ENCODE measurements around the gene MYT1. TPM values are rescaled to one million over a fixed set of nuclear protein-coding genes. Genes with fewer than 3 reads are reported as not detected.

Gene MYT1
- total RNA-seq, 1 donor from 2014 or later: 0.12 TPM

DNA sequence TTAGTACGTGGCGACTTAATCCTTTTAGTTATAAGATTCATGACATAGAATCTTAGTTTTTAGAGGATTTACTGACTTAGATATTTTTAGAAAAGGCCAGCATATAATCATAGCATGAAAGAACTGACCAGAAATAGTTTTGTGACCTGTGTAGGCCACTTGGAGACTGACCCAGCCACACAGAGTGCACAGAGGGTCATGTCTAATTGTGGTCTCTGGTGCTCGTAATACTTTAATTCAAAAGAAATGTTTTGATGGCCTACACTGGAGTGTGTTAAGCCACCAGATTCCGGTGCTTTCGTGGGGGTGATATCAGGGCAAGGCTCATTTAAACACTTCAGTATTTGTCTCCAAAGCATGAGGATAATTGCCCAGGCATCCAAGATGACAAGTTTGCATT, 102.7 kb downstream of the MYT1 start:
- Histone ChIP-seq H3K27ac (no peak overlapping the region), H3K36me3 (peaks cover 23% of the 10 kb centered on the region), H3K9me3 (no peaks in the 10 kb centered on the region), H3K27me3 (no peaks in the 10 kb centered on the region), H3K4me3 (no peak overlapping the region), H3K4me1 (peaks cover 3% of the 10 kb centered on the region)
- TF ChIP-seq CTCF (IDR thresholded peaks at IDR 0.05): no peak
- no peak for ATAC-seq
- DNase-seq: no peak
- intact Hi-C loops (cut with DNase I): no loop called here

GRCh38 chr20:64268174-64268573, 103.9 kb downstream of the MYT1 start:
- H3K27ac ChIP-seq: no peak overlapping the region
- H3K27me3 ChIP-seq: no peaks in the 10 kb centered on the region
- peaks cover 3% of the 10 kb centered on the region for H3K4me1 ChIP-seq
- ATAC-seq (no peak), DNase-seq (no peak)
- H3K9me3 ChIP-seq: no peaks in the 10 kb centered on the region
- no peak for TF ChIP-seq CTCF (IDR thresholded peaks at IDR 0.05)
- no peak overlapping the region for H3K4me3 ChIP-seq
- peaks cover 30% of the 10 kb centered on the region for H3K36me3 ChIP-seq
- intact Hi-C loops (cut with DNase I): no loop called here

- Histone ChIP-seq H3K9me3 (no peaks in the 10 kb centered on the region), H3K27me3 (no peaks in the 10 kb centered on the region), H3K27ac (no peak overlapping the region), H3K36me3 (peaks cover 46% of the 10 kb centered on the region), H3K4me3 (no peak overlapping the region), H3K4me1 (peaks cover 3% of the 10 kb centered on the region)
- DNase-seq (no peak), ATAC-seq (peak; percentile 54)
- no peak for TF ChIP-seq CTCF (IDR thresholded peaks at IDR 0.05)
- intact Hi-C loops (cut with DNase I): no loop called here
Observed at GRCh38 chr20:64269604-64270411, 105.6 kb downstream of the MYT1 start.

GRCh38 chr20:64271636-64272035, 107.4 kb downstream of the MYT1 start:
- H3K4me1 ChIP-seq: no peaks in the 10 kb centered on the region
- DNase-seq (no peak), ATAC-seq (no peak)
- no peaks in the 10 kb centered on the region for H3K27me3 ChIP-seq
- H3K27ac ChIP-seq: no peak overlapping the region
- TF ChIP-seq CTCF (IDR thresholded peaks at IDR 0.05): no peak
- intact Hi-C loops (cut with DNase I): no loop called here
- H3K36me3 ChIP-seq: peaks cover 40% of the 10 kb centered on the region
- H3K9me3 ChIP-seq: no peaks in the 10 kb centered on the region
- no peak overlapping the region for H3K4me3 ChIP-seq

GRCh38 chr20:64273109-64273508, 108.9 kb downstream of the MYT1 start:
- Histone ChIP-seq H3K27ac (no peak overlapping the region), H3K36me3 (peaks cover 32% of the 10 kb centered on the region), H3K4me1 (no peaks in the 10 kb centered on the region), H3K27me3 (no peaks in the 10 kb centered on the region), H3K9me3 (no peaks in the 10 kb centered on the region), H3K4me3 (no peak overlapping the region)
- ATAC-seq: no peak
- TF ChIP-seq CTCF (IDR thresholded peaks at IDR 0.05): no peak
- intact Hi-C loops (cut with DNase I): no loop called here
- DNase-seq: no peak
